OCI-LY3 (cell line): ENCODE data around the gene SLC4A4.

ENCODE experiments used
- CTCF ChIP-seq: fragments of 200-600, 300-600 bp; sonication (generic); IDR thresholded peaks from 2 replicates; pipeline ENCODE4 v1.5.1; 2014; ENCODE audit warnings: antibody characterized with exemption, low read length, low read depth
- EZH2phosphoT487 ChIP-seq: fragments of 200-600 bp; shearing (Covaris generic); IDR thresholded peaks from 2 replicates; pipeline ENCODE4 v1.6.1; 2018; ENCODE audit warnings: antibody characterized with exemption, mixed run types, low read depth

DNA sequence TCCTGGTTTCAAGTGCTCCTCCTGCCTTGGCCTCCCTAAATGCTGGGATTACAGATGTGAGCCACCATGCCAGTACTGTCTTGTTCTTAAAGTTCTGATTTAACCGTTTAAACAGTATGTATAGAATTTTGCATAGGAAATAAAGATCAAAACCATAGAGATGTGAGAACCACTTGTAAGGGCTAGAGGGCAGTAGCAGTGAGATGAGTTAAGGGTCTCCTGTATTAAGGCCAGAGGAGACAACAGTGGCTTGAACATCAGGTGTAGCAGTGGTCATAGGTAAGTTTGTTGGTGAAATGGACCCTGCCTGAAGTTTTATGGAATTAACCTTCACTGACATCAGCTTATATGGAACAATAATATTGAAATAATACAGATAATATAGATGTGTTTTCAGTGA, 155.7 kb downstream of the SLC4A4 start:
- TF ChIP-seq CTCF, result peak; percentile 25; the same call in 1 of the 2 replicates
- no peak for TF ChIP-seq EZH2phosphoT487
